Measurements from ENCODE around the gene SCN2A. TPM values are rescaled to one million over a fixed set of nuclear protein-coding genes. Genes with fewer than 3 reads are reported as not detected.

The SCN2A gene
- total and polyA plus RNA-seq, 10 of the 15 experiments (the other 5 are each of a cell fraction or from before 2014, with no cell fraction given), result 0.01 TPM; not detected in 8

DNA sequence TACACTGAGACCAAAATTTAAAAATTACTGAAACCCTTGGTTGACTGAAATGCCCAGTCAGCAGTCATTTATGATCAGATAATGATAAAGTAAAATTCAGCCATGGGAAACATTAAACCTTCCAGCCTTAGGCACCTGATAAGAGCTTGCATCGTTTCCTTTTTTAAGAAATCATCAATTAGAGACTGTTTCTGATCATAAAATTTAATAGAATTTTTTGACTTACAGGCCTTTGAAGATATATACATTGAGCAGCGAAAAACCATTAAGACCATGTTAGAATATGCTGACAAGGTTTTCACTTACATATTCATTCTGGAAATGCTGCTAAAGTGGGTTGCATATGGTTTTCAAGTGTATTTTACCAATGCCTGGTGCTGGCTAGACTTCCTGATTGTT, 130.7 kb downstream of the SCN2A start (continued):
- TF ChIP-seq, protein P1, sequence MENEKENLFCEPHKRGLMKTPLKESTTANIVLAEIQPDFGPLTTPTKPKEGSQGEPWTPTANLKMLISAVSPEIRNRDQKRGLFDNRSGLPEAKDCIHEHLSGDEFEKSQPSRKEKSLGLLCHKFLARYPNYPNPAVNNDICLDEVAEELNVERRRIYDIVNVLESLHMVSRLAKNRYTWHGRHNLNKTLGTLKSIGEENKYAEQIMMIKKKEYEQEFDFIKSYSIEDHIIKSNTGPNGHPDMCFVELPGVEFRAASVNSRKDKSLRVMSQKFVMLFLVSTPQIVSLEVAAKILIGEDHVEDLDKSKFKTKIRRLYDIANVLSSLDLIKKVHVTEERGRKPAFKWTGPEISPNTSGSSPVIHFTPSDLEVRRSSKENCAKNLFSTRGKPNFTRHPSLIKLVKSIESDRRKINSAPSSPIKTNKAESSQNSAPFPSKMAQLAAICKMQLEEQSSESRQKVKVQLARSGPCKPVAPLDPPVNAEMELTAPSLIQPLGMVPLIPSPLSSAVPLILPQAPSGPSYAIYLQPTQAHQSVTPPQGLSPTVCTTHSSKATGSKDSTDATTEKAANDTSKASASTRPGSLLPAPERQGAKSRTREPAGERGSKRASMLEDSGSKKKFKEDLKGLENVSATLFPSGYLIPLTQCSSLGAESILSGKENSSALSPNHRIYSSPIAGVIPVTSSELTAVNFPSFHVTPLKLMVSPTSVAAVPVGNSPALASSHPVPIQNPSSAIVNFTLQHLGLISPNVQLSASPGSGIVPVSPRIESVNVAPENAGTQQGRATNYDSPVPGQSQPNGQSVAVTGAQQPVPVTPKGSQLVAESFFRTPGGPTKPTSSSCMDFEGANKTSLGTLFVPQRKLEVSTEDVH (IDR thresholded peaks at IDR 0.05; ENCODE audit: low read depth, partially characterized antibody), result no peak
- TF ChIP-seq, protein P2, sequence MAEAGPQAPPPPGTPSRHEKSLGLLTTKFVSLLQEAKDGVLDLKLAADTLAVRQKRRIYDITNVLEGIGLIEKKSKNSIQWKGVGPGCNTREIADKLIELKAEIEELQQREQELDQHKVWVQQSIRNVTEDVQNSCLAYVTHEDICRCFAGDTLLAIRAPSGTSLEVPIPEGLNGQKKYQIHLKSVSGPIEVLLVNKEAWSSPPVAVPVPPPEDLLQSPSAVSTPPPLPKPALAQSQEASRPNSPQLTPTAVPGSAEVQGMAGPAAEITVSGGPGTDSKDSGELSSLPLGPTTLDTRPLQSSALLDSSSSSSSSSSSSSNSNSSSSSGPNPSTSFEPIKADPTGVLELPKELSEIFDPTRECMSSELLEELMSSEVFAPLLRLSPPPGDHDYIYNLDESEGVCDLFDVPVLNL (IDR thresholded peaks at IDR 0.05; ENCODE audit: low read depth, low read length), result no peak
- TF ChIP-seq IRF4 (IDR thresholded peaks at IDR 0.05; ENCODE audit: low read depth, low read length) (no peak), KDM1A (IDR thresholded peaks at IDR 0.05; ENCODE audit: borderline replicate concordance) (no peak), ZBED1 (IDR thresholded peaks at IDR 0.05; ENCODE audit: borderline replicate concordance) (no peak), YY1 (IDR thresholded peaks at IDR 0.05; ENCODE audit: low read depth, low read length) (no peak)

DNA sequence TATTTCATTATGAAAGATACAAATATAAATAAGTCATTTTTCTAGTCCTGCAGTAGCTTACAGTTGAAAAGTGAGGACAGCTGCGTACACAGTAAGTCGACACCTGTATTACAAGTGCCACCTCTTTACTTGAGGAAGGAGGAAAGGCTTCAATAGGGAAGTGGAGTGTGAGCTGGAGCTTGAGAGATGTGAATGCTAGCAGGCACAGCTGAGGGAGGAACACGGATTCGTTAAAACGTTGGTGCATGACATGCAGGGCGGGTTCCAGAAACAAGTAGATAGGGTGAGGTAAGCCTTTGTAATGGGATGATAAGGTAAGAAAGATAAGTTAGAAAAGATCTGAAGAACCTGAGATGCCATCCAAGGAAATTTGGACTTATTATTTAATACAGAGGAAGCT, 132.1 kb downstream of the SCN2A start:
- in situ Hi-C loops (cut with MboI) (no loop called here), intact Hi-C loops (cut with micrococcal nuclease; ENCODE audit: unreplicated experiment) (no loop called here)
- no peak overlapping the region for H3K27ac ChIP-seq (ENCODE audit: control insufficient read depth, insufficient read depth)
- H3K4me3 ChIP-seq, result no peak overlapping the region
- H3K4me2 ChIP-seq (ENCODE audit: control insufficient read depth, insufficient read depth), result no peak overlapping the region
- H2AFZ ChIP-seq (ENCODE audit: control insufficient read depth, low read depth, low read length), result no peak overlapping the region
- H3K36me3 ChIP-seq (ENCODE audit: control insufficient read depth in 2 of 2, insufficient read depth in 2 of 2, low read length in 1 of 2), result no peaks in the 10 kb centered on the region
- no peaks in the 10 kb centered on the region for H3K4me1 ChIP-seq (ENCODE audit: control insufficient read depth, insufficient read depth, low read length)
- BruUV-seq (replicated peaks), result no TSS peak
- no peaks in the 10 kb centered on the region for H3K9me3 ChIP-seq (replicated peaks; ENCODE audit: control insufficient read depth, insufficient read depth, low read length)
- DNase-seq (ENCODE audit: low read depth, low spot score) (no peak), FAIRE-seq (no peak), ATAC-seq (no peak)
- H3K79me2 ChIP-seq (ENCODE audit: control insufficient read depth, insufficient read depth, low read length), result no peaks in the 10 kb centered on the region
- 45% methylated on average over 6 of the region's 6 CpGs for WGBS (ENCODE audit: insufficient coverage, insufficient replicate concordance, low lambda C conversion rate, missing lambda C conversion rate)
- no peaks in the 10 kb centered on the region for H4K20me1 ChIP-seq (ENCODE audit: control insufficient read depth, insufficient read depth)
- RAD21 ChIA-PET (ENCODE audit: unreplicated experiment), result interaction anchor here (1.5 kb wide), 1 partner anchor 503 kb away, joined by 4 read pairs; no protein-coding TSS in a partner anchor
- CTCF ChIA-PET, result no interaction called here
- TF ChIP-seq, protein P3, sequence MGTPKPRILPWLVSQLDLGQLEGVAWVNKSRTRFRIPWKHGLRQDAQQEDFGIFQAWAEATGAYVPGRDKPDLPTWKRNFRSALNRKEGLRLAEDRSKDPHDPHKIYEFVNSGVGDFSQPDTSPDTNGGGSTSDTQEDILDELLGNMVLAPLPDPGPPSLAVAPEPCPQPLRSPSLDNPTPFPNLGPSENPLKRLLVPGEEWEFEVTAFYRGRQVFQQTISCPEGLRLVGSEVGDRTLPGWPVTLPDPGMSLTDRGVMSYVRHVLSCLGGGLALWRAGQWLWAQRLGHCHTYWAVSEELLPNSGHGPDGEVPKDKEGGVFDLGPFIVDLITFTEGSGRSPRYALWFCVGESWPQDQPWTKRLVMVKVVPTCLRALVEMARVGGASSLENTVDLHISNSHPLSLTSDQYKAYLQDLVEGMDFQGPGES (IDR thresholded peaks at IDR 0.05), result no peak
- no peak for TF ChIP-seq POU2F2 (IDR thresholded peaks at IDR 0.05; ENCODE audit: borderline replicate concordance, low read depth, low read length)
- TF ChIP-seq HDAC6 (IDR thresholded peaks at IDR 0.05; ENCODE audit: unreplicated experiment), result no peak
- no peak for TF ChIP-seq RELA (IDR thresholded peaks at IDR 0.05; ENCODE audit: borderline replicate concordance, partially characterized antibody)
- no peak for TF ChIP-seq GABPA (IDR thresholded peaks at IDR 0.05; ENCODE audit: low read depth)
- no peak for TF ChIP-seq MXI1 (IDR thresholded peaks at IDR 0.05; ENCODE audit: low read depth, low read length)
- no peak for TF ChIP-seq CHD2 (IDR thresholded peaks at IDR 0.05; ENCODE audit: borderline replicate concordance, low read depth, low read length)
- TF ChIP-seq, protein P4, sequence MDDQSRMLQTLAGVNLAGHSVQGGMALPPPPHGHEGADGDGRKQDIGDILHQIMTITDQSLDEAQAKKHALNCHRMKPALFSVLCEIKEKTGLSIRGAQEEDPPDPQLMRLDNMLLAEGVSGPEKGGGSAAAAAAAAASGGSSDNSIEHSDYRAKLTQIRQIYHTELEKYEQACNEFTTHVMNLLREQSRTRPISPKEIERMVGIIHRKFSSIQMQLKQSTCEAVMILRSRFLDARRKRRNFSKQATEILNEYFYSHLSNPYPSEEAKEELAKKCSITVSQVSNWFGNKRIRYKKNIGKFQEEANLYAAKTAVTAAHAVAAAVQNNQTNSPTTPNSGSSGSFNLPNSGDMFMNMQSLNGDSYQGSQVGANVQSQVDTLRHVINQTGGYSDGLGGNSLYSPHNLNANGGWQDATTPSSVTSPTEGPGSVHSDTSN (IDR thresholded peaks at IDR 0.05; ENCODE audit: insufficient replicate concordance, low read depth, low read length), result no peak
- TF ChIP-seq NFIC (IDR thresholded peaks at IDR 0.05; ENCODE audit: low read depth, low read length), result no peak
- TF ChIP-seq IKZF1 (conservative IDR thresholded peaks at IDR 0.05), result no peak
- POLR2A ChIA-PET, result no interaction called here
- no peak overlapping the region for H3K9ac ChIP-seq (ENCODE audit: control insufficient read depth, insufficient read depth, low read length)
- no peaks in the 10 kb centered on the region; a peak in 1 of 4 replicates for H3K27me3 ChIP-seq (replicated peaks in 1 of 2; ENCODE audit: control insufficient read depth in 2 of 2, insufficient read depth in 2 of 2, low read length in 1 of 2)
- SMC1A ChIA-PET (ENCODE audit: uncharacterized antibody, unreplicated experiment), result interaction anchor here (0.8 kb wide), 1 partner anchor 12 kb away, joined by 3 read pairs; no protein-coding TSS in a partner anchor
